HG03139 (cell line): Measurements from ENCODE around the gene MPV17.
"Not testable (repeated sequence)": the region's sequence is repeated elsewhere in the genome, so short reads cannot be mapped to it uniquely, and the experiment has no call there.

ENCODE experiments used
- ATAC-seq: cut with Tn5 transposase; IDR thresholded peaks from one replicate; pipeline ENCODE4 v1.9.1; 2021; ENCODE audit not compliant: unreplicated experiment

The MPV17 gene

GRCh38 chr2:27322766-27323595 lies at the start of gene MPV17:
TSS of gene MPV17 (minus strand) at chr2:27323097. CDS start at chr2:27322517, 580 bp downstream.
- peak; percentile 92 for ATAC-seq

- ATAC-seq, result peak; percentile 16
Measured at GRCh38 chr2:27370816-27371620, 48.1 kb upstream of the MPV17 start.

- ATAC-seq, result peak; percentile 88
Measured at GRCh38 chr2:27370026-27370815, 47.3 kb upstream of the MPV17 start, which contains the start of the genes EIF2B4 and SNX17. TSS of gene EIF2B4 (minus strand) at chr2:27370338. CDS start at chr2:27370314, 24 bp downstream. TSS of gene SNX17 (plus strand) at chr2:27370616. CDS start at chr2:27370744, 128 bp downstream.

GRCh38 chr2:27369471-27370025 lies 46.7 kb upstream of the MPV17 start:
- ATAC-seq, result no peak

GRCh38 chr2:27363933-27364332 lies 41.0 kb upstream of the MPV17 start:
- ATAC-seq, result no peak

- ATAC-seq, result no peak
Measured at GRCh38 chr2:27362678-27363420, 40.0 kb upstream of the MPV17 start.

GRCh38 chr2:27356382-27357181 lies 33.7 kb upstream of the MPV17 start, which contains the start of gene GTF3C2:
TSS of gene GTF3C2 (minus strand) at chr2:27356764. CDS start at chr2:27343554, 13,210 bp downstream.
- peak; percentile 78 for ATAC-seq

- ATAC-seq, result peak; percentile 24
Measured at GRCh38 chr2:27356056-27356381, 33.1 kb upstream of the MPV17 start.

GRCh38 chr2:27354597-27354927 lies 31.7 kb upstream of the MPV17 start:
- ATAC-seq, result no peak

GRCh38 chr2:27353762-27354596 lies 31.1 kb upstream of the MPV17 start:
- ATAC-seq, result no peak

- ATAC-seq, result not testable (repeated sequence)
Measured at GRCh38 chr2:27353386-27353761, 30.5 kb upstream of the MPV17 start.

GRCh38 chr2:27351802-27352598 lies 29.1 kb upstream of the MPV17 start:
- ATAC-seq, result no peak

- no peak for ATAC-seq
Measured at GRCh38 chr2:27350106-27350693, 27.3 kb upstream of the MPV17 start.

GRCh38 chr2:27347641-27348040 lies 24.7 kb upstream of the MPV17 start:
- ATAC-seq, result no peak

- no peak for ATAC-seq
Measured at GRCh38 chr2:27336173-27336572, 13.3 kb upstream of the MPV17 start.

GRCh38 chr2:27335311-27335710 lies 12.4 kb upstream of the MPV17 start:
- ATAC-seq, result no peak

GRCh38 chr2:27324720-27325119 lies 1.8 kb upstream of the MPV17 start:
- no peak for ATAC-seq
